Measurements from ENCODE around the gene SENP1.

The SENP1 gene

GRCh38 chr12:48053122-48053521 is 52.8 kb downstream of the SENP1 start:
- no peaks in the 10 kb centered on the region for H3K4me1 Mint-ChIP-seq
- no peaks in the 10 kb centered on the region for H3K27me3 Mint-ChIP-seq (ENCODE audit: low read depth)
- no peak overlapping the region for H3K4me3 Mint-ChIP-seq
- H3K36me3 Mint-ChIP-seq (ENCODE audit: low read depth), result peaks cover 34% of the 10 kb centered on the region
- H3K27ac Mint-ChIP-seq, result no peak overlapping the region
- TF ChIP-seq, protein P1, sequence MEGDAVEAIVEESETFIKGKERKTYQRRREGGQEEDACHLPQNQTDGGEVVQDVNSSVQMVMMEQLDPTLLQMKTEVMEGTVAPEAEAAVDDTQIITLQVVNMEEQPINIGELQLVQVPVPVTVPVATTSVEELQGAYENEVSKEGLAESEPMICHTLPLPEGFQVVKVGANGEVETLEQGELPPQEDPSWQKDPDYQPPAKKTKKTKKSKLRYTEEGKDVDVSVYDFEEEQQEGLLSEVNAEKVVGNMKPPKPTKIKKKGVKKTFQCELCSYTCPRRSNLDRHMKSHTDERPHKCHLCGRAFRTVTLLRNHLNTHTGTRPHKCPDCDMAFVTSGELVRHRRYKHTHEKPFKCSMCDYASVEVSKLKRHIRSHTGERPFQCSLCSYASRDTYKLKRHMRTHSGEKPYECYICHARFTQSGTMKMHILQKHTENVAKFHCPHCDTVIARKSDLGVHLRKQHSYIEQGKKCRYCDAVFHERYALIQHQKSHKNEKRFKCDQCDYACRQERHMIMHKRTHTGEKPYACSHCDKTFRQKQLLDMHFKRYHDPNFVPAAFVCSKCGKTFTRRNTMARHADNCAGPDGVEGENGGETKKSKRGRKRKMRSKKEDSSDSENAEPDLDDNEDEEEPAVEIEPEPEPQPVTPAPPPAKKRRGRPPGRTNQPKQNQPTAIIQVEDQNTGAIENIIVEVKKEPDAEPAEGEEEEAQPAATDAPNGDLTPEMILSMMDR (IDR thresholded peaks at IDR 0.05; ENCODE audit: unreplicated experiment in 3 of 3), result no peak
- H3K9me3 Mint-ChIP-seq, result peaks cover under 1% of the 10 kb centered on the region

DNA sequence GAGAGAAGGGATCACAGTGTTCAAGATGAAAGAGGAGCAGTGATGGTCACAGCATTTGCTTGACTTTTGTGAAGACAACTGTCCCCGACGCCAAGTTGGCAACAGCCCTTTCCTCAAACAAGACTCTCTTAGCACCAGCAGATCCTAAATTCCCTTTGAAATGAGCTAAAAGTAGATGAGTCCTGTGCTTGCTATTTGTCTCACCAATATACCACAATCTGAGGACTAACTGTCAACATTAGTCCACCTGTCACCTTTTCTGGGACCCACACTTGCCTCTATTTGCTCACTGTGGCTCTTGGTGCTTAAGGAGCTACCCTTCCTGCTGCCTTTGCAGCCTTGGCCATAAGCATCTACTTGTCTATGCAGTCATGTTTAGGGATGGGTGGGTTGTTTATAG is 54.2 kb downstream of the SENP1 start:
- Mint-ChIP-seq H3K36me3 (ENCODE audit: low read depth) (peaks cover 45% of the 10 kb centered on the region), H3K27me3 (ENCODE audit: low read depth) (no peaks in the 10 kb centered on the region), H3K27ac (no peak overlapping the region), H3K4me3 (no peak overlapping the region), H3K9me3 (no peaks in the 10 kb centered on the region), H3K4me1 (no peaks in the 10 kb centered on the region)
- TF ChIP-seq, protein P1 (IDR thresholded peaks at IDR 0.05; ENCODE audit: unreplicated experiment in 3 of 3), result no peak

DNA sequence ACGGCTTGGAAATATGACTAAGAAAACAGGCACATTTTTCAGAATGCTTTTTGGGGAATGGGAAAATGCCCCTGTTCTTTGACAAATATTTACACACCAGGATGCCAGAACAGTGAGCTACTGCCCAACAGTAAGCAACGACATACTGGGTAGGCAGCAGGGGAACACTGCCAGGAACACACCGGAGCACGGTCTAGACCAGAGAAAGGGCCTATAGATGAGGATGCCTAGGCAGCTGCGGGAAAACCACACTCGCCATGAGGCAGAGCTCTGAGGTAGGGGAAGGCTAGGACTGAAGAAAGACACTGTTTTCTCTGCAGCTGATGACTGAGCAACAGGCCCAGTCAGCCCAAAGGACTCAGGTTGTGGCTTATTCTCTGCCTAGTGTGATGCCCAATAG is 55.7 kb downstream of the SENP1 start:
- H3K9me3 Mint-ChIP-seq, result no peaks in the 10 kb centered on the region
- no peak overlapping the region for H3K27ac Mint-ChIP-seq
- peaks cover 58% of the 10 kb centered on the region for H3K36me3 Mint-ChIP-seq (ENCODE audit: low read depth)
- H3K4me1 Mint-ChIP-seq, result no peaks in the 10 kb centered on the region
- TF ChIP-seq, protein P1 (IDR thresholded peaks at IDR 0.05; ENCODE audit: unreplicated experiment in 3 of 3), result no peak
- H3K4me3 Mint-ChIP-seq, result no peak overlapping the region
- no peaks in the 10 kb centered on the region for H3K27me3 Mint-ChIP-seq (ENCODE audit: low read depth)

DNA sequence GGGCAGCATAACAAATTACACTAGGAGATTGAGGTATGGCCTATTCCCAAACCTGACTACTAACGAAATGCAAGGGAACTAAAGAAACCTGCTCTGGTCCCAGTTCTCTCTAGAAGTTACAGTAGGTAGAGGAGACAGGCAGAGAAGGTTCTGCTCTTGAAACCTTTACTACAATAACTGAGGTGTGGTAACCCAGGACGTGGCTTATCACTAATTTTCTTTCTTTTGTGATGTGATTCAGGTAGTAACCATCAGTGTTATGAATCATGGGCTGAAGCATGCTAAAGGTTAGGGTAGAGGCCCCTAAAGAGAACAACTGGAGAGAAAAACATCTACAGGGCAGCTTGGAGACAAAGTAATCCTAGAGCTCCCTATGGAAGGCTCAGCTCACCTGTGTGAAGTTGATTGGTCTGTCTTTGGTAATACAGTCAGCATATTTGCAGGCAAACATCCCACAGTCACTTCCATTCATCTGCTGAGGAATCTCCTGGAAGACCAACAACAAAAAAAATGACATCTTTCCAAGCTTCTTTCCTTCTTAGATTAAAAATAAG is 59.8 kb downstream of the SENP1 start:
- Mint-ChIP-seq H3K9me3 (no peaks in the 10 kb centered on the region), H3K4me1 (no peaks in the 10 kb centered on the region), H3K36me3 (ENCODE audit: low read depth) (peaks cover 60% of the 10 kb centered on the region), H3K27ac (no peak overlapping the region), H3K27me3 (ENCODE audit: low read depth) (no peaks in the 10 kb centered on the region), H3K4me3 (no peak overlapping the region)
- TF ChIP-seq, protein P1 (IDR thresholded peaks at IDR 0.05; ENCODE audit: unreplicated experiment in 3 of 3), result no peak

DNA sequence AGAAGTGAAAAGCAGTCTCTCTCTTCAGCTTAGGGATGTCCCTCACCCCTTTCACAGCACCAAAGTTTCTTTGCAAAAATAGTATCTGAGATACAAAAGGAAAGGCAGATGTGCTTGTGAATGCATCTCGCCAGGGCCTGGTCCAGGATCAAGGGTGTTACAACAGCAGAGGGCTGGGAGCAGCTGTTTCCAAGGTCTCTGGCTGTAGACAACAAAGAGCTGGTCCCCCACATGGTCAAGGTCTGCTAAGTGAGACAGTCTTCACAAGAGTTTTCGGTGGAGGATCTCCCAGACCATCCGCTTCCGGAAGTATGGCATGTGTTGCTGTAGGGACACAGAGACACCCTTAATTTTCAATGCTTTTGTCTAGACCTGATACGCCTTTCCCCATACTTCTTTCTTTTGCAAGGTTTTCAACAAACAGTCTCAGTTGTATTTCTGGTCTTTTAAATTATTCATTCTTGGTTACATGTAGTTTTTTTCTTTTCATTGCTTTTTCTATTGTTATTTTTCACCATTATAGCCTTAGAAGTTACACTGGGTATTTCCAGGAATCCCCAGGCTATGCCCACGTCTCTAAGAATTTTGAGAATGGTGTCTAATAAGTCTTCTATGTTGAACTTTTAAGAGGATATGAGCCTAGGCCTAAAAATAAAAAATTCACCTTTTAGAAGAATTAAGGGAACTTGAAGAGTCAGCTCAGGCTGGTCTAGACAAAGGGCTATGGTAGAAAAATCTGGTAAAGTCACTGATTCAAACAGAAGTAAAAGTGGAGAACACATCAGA is 60.6 kb downstream of the SENP1 start:
- TF ChIP-seq, protein P1 (IDR thresholded peaks at IDR 0.05; ENCODE audit: unreplicated experiment in 3 of 3), result no peak
- H3K4me1 Mint-ChIP-seq, result no peaks in the 10 kb centered on the region
- H3K36me3 Mint-ChIP-seq (ENCODE audit: low read depth), result peaks cover 57% of the 10 kb centered on the region
- no peak overlapping the region for H3K4me3 Mint-ChIP-seq
- H3K9me3 Mint-ChIP-seq, result no peaks in the 10 kb centered on the region
- no peaks in the 10 kb centered on the region for H3K27me3 Mint-ChIP-seq (ENCODE audit: low read depth)
- no peak overlapping the region for H3K27ac Mint-ChIP-seq

- Mint-ChIP-seq H3K9me3 (no peaks in the 10 kb centered on the region), H3K27ac (no peak overlapping the region), H3K36me3 (ENCODE audit: low read depth) (peaks cover 51% of the 10 kb centered on the region), H3K4me1 (no peaks in the 10 kb centered on the region), H3K27me3 (ENCODE audit: low read depth) (no peaks in the 10 kb centered on the region), H3K4me3 (no peak overlapping the region)
- TF ChIP-seq, protein P1 (IDR thresholded peaks at IDR 0.05; ENCODE audit: unreplicated experiment in 3 of 3), result no peak
Measured at GRCh38 chr12:48044396-48044795, 61.5 kb downstream of the SENP1 start.
